ENCODE measurements around the gene SIGLEC10.

DNA sequence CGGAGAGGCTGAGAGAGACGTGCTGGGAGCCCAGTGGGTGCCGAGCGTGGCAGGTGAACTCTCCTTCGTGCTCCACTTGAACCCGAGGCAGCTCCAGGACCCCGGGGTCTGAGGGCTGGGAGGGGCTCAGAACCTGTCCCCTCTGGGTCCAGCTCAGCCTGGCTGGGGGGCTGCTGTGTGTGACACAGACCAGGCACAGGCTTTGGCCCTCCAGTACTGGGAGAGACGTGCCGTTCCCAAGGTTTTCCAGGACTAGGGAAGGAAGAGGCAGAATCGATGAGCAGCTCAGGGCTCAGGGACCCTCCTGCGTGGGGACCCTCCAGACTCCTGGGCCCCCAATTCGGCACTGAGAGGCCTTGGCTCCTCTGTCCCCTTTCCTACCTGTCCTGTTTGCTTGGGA, 2.3 kb downstream of the SIGLEC10 start:
- TF ChIP-seq, protein P1, sequence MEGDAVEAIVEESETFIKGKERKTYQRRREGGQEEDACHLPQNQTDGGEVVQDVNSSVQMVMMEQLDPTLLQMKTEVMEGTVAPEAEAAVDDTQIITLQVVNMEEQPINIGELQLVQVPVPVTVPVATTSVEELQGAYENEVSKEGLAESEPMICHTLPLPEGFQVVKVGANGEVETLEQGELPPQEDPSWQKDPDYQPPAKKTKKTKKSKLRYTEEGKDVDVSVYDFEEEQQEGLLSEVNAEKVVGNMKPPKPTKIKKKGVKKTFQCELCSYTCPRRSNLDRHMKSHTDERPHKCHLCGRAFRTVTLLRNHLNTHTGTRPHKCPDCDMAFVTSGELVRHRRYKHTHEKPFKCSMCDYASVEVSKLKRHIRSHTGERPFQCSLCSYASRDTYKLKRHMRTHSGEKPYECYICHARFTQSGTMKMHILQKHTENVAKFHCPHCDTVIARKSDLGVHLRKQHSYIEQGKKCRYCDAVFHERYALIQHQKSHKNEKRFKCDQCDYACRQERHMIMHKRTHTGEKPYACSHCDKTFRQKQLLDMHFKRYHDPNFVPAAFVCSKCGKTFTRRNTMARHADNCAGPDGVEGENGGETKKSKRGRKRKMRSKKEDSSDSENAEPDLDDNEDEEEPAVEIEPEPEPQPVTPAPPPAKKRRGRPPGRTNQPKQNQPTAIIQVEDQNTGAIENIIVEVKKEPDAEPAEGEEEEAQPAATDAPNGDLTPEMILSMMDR (IDR thresholded peaks at IDR 0.05; ENCODE audit: low read depth, low read length, poor library complexity, severe bottlenecking): no peak
- TF ChIP-seq EZH2phosphoT487 (IDR thresholded peaks at IDR 0.05; ENCODE audit: borderline replicate concordance, low read length): no peak
